ENCODE measurements around the gene ZNF532.

DNA sequence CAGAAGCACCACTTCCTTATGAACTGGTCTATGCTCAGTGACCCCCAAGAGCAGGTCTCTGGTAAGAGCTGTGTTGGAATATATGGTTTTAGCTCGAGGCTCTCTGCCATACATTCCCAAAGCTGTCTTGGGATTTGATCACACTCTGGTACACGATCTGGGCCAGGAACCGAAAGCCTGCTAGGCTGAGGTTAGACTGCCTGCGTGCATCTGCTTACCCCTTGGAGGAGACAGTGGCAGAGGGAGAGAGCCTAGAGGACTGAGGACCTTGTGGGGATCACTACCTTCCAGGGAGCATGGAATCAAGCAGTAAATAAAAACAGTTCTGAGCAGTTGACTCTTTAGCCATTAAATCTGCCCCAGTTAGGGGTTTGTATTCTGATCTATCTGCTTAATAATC is 63.7 kb downstream of the ZNF532 start:
- TF ChIP-seq, protein P1, sequence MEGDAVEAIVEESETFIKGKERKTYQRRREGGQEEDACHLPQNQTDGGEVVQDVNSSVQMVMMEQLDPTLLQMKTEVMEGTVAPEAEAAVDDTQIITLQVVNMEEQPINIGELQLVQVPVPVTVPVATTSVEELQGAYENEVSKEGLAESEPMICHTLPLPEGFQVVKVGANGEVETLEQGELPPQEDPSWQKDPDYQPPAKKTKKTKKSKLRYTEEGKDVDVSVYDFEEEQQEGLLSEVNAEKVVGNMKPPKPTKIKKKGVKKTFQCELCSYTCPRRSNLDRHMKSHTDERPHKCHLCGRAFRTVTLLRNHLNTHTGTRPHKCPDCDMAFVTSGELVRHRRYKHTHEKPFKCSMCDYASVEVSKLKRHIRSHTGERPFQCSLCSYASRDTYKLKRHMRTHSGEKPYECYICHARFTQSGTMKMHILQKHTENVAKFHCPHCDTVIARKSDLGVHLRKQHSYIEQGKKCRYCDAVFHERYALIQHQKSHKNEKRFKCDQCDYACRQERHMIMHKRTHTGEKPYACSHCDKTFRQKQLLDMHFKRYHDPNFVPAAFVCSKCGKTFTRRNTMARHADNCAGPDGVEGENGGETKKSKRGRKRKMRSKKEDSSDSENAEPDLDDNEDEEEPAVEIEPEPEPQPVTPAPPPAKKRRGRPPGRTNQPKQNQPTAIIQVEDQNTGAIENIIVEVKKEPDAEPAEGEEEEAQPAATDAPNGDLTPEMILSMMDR (IDR thresholded peaks at IDR 0.05) = no peak
- TF ChIP-seq EP300 (IDR thresholded peaks at IDR 0.05) = no peak

Measured in tibial nerve (tissue), 4 donors.